ENCODE results near the gene ZNF33B. TPM values are rescaled to one million over a fixed set of nuclear protein-coding genes. Genes with fewer than 3 reads are reported as not detected.

The ZNF33B gene
- total and polyA plus RNA-seq, 9 of the 15 experiments (the other 6 are each of a cell fraction or from before 2014, with no cell fraction given), result 6.9 to 23.9 (median 15.4) TPM

DNA sequence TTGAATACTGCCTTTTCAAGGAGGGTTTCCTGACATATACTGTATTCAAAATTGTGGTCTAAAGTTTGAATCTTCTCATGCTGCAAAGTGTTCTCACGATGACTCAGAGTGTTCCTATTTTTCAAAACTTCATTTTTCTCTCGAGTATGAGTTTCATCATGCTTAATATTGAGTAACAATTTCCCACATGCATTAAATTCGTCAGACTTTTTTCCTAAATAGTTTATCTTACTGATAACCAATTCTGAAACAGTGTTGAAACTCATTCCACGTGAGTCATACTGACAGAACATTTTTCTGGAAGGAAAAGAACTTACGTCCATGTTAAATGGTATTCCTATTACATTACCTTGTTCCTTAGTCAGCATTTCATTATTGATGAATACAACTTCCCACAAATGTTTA is 44.1 kb downstream of the ZNF33B start:
- Histone ChIP-seq H3K79me2 (ENCODE audit: control insufficient read depth, insufficient read depth, low read length) (no peaks in the 10 kb centered on the region), H3K4me2 (ENCODE audit: insufficient read depth, low read length) (no peak overlapping the region), H3K4me3 (no peak overlapping the region), H2AFZ (ENCODE audit: low read depth, low read length) (no peak overlapping the region), H3K9ac (ENCODE audit: insufficient read depth in 1 of 2, low read depth in 2 of 2, low read length in 2 of 2) (no peak overlapping the region), H3K36me3 (ENCODE audit: control insufficient read depth, insufficient read depth, low read length) (peaks cover 44% of the 10 kb centered on the region), H4K20me1 (replicated peaks; ENCODE audit: control insufficient read depth, insufficient read depth, low read length) (no peaks in the 10 kb centered on the region), H3K27me3 (ENCODE audit: control insufficient read depth in 2 of 2, insufficient read depth in 2 of 2, low read length in 2 of 2) (no peaks in the 10 kb centered on the region), H3K9me3 (replicated peaks; ENCODE audit: control insufficient read depth, insufficient read depth, low read depth, low read length) (peaks cover 16% of the 10 kb centered on the region), H3K4me1 (replicated peaks in 1 of 2; ENCODE audit: control insufficient read depth in 2 of 2, insufficient read depth in 2 of 2, low read length in 2 of 2) (no peaks in the 10 kb centered on the region), H3K9me1 (ENCODE audit: control insufficient read depth, insufficient read depth, low read length) (no peaks in the 10 kb centered on the region), H3K27ac (ENCODE audit: extremely low read depth, low read depth, low read length) (no peak overlapping the region)
- WGBS (ENCODE audit: insufficient coverage, low coverage, missing lambda C conversion rate), result 63% methylated on average over 5 of the region's 5 CpGs
- ATAC-seq (no peak), DNase-seq (ENCODE audit: extremely low read depth in 1 of 4, low spot score in 3 of 4) (no peak), FAIRE-seq (no peak)
- TF ChIP-seq ZNF75A (CRISPR knock-in tag; IDR thresholded peaks at IDR 0.05) (no peak), LARP7 (IDR thresholded peaks at IDR 0.05) (no peak), ZKSCAN1 (IDR thresholded peaks at IDR 0.05; ENCODE audit: low read depth, low read length) (no peak), CTCFL (IDR thresholded peaks at IDR 0.05; ENCODE audit: borderline replicate concordance, insufficient read depth, low read depth, low read length, poor library complexity, severe bottlenecking) (no peak), TCFL5 (CRISPR knock-in tag; conservative IDR thresholded peaks at IDR 0.05) (no peak), ELK3 (CRISPR knock-in tag; IDR thresholded peaks at IDR 0.05) (no peak), ZNF24 (IDR thresholded peaks at IDR 0.05) (no peak), ZNF3 (CRISPR knock-in tag; IDR thresholded peaks at IDR 0.05) (no peak), HEY1 (CRISPR knock-in tag; IDR thresholded peaks at IDR 0.05; ENCODE audit: borderline replicate concordance) (no peak), NFIC (IDR thresholded peaks at IDR 0.05) (no peak), SRSF9 (IDR thresholded peaks at IDR 0.05; ENCODE audit: borderline replicate concordance, low read depth, low read length) (no peak), TAF15 (IDR thresholded peaks at IDR 0.05; ENCODE audit: low read depth, low read length) (no peak), RBM34 (IDR thresholded peaks at IDR 0.05; ENCODE audit: borderline replicate concordance, insufficient read depth, low read length) (no peak), SAFB (IDR thresholded peaks at IDR 0.05; ENCODE audit: borderline replicate concordance, low read depth, low read length) (no peak), BCOR (IDR thresholded peaks at IDR 0.05) (no peak)
- TF ChIP-seq, protein P1, sequence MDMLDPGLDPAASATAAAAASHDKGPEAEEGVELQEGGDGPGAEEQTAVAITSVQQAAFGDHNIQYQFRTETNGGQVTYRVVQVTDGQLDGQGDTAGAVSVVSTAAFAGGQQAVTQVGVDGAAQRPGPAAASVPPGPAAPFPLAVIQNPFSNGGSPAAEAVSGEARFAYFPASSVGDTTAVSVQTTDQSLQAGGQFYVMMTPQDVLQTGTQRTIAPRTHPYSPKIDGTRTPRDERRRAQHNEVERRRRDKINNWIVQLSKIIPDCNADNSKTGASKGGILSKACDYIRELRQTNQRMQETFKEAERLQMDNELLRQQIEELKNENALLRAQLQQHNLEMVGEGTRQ (CRISPR knock-in tag; IDR thresholded peaks at IDR 0.05), result no peak
- TF ChIP-seq, protein P2, sequence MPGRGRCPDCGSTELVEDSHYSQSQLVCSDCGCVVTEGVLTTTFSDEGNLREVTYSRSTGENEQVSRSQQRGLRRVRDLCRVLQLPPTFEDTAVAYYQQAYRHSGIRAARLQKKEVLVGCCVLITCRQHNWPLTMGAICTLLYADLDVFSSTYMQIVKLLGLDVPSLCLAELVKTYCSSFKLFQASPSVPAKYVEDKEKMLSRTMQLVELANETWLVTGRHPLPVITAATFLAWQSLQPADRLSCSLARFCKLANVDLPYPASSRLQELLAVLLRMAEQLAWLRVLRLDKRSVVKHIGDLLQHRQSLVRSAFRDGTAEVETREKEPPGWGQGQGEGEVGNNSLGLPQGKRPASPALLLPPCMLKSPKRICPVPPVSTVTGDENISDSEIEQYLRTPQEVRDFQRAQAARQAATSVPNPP (IDR thresholded peaks at IDR 0.05; ENCODE audit: borderline replicate concordance, insufficient read depth, insufficient read length), result no peak
- intact Hi-C loops (cut with micrococcal nuclease) (no loop called here), in situ Hi-C loops (cut with MboI) (no loop called here)
- POLR2A ChIA-PET, result no interaction called here
- BruUV-seq (replicated peaks), result no TSS peak
- CTCF ChIA-PET (ENCODE audit: low intra/inter-chr PET ratio), result no interaction called here
